GM21737 (cell line): ENCODE measurements around the gene TSEN54.

ENCODE experiments used
- ATAC-seq: cut with Tn5 transposase; IDR thresholded peaks from one replicate; pipeline ENCODE4 v1.9.1; 2021; ENCODE audit warnings: mild to moderate bottlenecking, moderate library complexity; ENCODE audit not compliant: unreplicated experiment

TSEN54 gene

DNA sequence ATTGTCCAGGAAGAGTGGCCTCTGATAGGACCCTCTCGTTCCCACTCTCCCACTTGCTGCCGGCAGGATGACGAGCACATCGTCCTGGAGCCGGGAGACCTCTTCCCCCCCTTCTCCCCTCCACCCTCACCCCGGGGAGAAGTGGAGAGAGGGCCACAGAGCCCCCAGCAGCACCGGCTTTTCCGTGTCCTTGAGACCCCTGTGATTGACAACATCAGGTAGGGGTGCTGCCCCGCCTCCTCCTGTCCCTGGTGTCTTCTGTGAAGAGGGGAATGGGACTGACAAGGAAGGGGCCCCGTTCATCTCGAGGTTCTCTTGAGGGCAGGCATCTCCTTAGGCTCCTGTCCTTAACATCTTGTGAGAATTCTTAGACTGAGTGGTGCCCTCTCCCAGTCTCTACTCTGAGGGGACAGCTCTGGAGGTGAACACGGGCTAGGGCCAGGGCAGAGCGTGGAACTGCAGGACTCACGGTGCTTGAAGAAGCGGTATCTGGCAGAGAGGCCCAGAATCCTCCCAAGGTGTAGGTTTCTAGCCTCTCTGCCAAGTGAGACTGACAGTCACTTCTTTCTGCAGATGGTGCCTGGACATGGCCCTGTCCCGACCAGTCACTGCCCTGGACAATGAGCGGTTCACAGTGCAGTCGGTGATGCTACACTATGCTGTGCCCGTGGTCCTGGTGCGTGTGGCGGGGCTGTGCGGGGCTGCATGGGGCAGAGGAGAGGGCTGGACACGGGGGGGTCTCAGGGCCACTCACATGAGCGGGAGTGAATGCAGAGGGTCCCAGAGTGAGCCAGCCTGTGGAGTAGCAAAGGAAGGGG, 27.4 kb upstream of the TSEN54 start:
- ATAC-seq = no peak

DNA sequence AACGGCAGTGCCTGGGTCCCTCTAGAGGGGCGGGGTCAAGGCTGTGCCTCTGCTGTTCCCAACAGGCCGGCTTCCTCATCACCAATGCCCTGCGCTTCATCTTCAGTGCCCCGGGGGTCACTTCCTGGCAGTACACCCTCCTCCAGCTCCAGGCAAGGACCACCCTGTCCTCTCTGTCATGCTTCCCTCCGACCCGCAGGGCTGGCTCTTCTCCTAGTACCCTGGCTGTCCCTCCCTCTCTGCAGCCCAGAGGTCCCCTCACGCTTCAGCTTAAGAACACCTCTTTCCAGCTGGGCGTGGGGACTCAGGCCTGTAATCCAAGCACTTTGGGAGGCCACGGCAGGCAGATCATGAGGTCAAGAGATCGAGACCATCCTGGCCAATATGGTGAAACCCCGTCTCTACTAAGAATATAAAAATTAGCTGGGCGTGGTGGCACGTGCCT, 26.8 kb upstream of the TSEN54 start:
- ATAC-seq = no peak

DNA sequence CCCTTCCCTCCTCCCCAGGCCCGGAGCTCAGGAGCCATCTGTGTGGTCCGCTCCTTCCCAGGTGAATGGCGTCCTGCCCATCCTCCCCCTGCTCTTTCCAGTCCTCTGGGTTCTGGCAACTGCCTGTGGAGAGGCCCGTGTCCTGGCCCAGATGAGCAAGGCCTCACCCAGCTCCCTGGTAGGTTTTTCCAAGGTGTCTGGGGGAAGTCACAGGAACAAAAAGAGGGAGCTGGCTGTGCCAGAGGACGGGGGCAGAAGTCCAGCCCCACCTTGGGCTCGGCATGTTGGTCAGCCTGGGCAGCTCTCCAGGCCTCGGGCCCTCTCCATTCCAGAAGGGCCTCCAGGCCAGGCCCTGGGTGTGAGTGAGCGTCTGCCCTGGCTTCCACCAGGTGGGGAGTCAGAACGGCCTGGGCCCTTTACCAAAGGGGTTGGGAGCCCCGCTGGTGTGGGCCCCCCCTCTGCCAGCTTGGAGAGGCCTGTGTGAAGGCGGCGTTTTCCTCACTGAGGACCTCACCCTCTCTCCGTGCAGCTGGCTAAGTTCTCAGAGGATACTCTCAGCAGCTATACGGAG, 26.1 kb upstream of the TSEN54 start:
- no peak for ATAC-seq

DNA sequence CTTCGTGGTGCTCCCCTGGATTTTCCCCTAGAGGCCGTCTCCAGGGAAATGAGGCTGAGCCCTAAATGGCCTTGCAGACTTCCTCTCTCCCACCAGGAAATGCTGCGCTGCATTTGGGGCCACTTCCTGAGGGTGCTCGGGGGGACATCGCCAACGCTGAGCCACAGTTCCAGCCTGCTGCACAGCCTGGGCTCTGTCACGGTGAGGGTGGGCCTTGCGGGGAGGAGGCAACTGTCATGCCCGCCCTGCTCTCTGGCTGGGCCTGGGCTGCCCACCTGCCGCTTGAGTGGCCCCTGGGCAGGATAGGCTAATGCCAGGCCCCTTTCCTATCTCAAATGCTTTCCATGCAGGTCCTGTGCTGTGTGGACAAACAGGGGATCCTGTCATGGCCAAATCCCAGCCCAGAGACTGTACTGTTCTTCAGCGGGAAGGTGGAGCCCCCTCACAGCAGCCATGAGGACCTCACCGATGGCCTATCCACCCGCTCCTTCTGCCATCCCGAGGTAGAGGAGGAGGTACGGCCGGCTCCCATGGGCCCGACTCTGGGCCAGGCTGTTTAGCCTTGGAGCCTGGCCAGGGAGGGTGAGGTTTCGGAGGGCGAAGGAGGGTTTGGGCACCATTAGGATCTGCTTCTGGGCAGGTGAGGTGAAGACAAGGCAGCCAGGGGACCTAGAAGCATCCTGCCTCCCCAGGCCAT, 25.2 kb upstream of the TSEN54 start:
- ATAC-seq = no peak

DNA sequence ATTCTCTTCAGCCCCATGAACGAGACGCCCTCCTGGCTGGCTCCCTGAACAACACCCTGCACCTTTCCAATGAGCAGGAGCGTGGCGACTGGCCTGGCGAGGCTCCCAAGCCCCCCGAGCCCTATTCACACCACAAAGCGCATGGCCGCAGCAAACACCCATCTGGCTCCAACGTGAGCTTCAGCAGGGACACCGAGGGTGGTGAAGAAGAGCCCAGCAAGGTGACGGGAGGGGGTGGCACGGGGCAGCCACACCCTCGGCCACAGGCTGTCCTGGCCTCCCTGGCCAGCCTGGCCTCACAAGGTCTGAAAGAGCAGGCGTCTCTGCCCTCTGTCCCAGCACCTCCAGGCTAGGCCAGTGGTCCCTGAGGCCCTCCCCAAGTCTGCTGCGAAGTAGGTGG, 24.6 kb upstream of the TSEN54 start:
- ATAC-seq = no peak

DNA sequence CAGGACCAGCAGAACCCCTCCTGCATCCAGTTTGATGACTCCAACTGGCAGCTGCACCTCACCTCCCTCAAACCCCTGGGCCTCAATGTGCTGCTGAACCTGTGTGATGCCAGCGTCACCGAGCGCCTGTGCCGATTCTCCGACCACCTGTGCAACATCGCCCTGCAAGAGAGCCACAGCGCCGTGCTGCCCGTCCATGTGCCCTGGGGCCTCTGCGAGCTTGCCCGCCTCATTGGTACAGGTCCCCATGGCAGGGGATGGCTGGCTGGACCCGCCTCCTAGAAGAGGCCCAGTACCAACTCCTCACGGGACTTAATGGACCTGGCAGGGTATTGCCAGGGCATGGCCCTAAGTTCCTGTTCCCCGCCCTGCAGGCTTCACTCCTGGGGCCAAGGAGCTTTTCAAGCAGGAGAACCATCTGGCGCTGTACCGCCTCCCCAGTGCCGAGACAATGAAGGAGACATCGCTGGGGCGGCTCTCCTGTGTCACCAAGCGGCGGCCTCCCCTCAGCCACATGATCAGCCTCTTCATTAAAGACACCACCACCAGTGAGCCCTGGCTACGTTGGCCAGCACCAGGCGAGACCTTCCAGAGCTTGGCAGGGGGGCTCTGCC, 23.7 kb upstream of the TSEN54 start:
- no peak for ATAC-seq

DNA sequence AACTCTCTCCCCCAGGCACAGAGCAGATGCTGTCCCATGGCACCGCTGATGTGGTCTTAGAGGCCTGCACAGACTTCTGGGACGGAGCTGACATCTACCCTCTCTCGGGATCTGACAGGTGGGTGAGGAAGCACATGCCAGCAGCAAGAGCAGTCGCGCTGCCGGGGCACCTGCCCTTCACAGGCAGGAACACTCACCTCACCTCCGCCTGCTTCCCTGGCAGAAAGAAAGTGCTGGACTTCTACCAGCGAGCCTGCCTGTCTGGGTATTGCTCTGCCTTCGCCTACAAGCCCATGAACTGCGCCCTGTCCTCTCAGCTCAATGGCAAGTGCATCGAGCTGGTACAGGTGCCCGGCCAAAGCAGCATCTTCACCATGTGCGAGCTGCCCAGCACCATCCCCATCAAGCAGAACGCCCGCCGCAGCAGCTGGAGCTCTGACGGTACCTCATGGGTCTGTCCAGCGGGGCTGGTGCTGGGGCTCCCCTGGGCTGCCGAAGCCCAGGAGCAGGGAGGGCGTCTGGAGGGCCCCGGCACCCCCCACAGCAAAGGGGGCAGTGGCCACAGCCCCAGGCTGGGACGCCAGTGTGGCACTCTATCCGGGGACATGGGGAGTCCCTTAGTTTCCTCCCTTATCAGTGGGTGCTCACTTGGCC, 22.7 kb upstream of the TSEN54 start:
- ATAC-seq = no peak

DNA sequence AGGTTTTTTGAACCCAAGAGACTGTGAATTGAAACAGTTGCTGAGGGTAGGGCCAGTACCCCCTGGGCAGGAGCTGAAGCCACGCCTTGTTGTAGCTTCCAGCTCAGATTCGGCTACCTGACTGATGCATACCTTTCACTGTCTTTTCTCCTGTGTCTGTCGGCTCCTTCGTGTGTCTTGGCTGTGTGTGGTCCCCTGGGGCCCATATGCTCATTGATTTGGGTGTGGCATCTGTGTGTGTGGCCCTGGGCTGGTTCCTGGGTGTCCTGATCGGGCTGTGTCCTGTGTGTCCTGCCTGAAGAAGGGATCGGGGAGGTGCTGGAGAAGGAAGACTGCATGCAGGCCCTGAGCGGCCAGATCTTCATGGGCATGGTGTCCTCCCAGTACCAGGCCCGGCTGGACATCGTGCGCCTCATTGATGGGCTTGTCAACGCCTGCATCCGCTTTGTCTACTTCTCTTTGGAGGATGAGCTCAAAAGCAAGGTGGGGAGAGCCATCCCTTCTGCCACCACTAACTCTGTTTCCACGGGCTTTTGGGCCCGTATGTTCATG, 21.9 kb upstream of the TSEN54 start:
- ATAC-seq = no peak

DNA sequence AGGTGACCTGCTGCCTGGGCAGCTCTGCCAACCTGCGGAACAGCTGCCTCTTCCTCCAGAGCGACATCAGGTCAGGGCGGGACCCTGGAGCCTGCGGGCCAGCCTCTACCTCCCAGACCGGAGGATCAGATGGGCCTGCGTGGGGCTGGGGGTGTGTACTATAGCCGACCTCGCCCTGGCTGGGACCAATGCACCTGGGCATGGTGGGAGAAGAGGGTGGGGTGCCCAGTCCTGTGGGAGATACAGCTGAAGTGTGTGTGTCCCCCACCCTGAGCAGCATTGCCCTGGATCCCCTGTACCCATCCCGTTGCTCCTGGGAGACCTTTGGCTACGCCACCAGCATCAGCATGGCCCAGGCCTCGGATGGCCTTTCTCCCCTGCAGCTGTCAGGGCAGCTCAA, 20.3 kb upstream of the TSEN54 start:
- no peak for ATAC-seq

DNA sequence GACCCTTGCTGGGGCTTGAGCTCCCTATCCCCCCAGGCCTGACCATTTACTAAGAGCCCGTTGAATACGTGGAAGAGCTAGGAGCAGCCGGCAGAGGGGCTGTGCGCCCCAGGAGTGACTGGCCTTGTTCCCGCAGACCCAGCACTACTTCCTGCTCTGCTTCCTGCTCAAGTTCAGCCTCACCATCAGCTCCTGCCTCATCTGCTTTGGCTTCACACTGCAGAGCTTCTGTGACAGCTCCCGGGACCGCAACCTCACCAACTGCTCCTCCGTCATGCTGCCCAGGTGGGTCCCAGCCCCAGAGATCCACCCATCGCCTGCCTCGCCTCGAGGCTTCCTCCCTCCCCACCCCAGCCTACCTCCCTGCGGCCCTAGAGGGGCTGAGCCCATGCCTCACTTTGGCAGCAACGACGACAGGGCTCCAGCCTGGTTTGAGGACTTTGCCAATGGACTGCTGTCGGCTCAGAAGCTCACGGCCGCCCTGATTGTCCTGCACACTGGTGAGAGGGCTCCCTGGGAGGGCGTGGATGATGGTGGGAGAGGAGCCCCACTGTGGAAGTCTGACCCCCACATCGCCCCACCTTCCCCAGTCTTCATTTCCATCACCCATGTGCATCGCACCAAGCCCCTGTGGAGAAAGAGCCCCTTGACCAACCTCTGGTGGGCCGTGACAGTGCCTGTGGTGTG, 18.1 kb upstream of the TSEN54 start:
- ATAC-seq = no peak

DNA sequence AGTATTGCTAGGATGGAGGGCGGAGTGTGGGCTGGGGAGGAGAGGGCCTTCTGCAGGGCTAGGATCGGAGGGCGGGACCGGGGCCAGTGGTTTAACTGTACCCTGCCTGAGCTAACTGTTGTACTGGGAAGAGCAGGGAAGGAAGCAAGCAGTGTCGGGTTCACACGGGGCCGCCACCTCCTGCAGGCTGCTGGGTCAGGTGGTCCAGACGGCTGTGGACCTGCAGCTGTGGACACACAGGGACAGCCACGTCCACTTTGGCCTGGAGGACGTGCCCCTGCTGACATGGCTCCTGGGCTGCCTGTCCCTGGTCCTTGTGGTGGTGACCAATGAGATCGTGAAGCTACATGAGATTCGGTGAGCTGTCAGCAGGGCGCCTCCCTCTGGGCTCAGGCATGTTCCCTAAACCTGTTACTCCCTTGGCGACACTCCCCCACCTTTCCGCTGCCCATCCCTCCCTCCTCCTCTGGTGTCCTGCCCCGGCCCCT, 17.6 kb upstream of the TSEN54 start:
- no peak for ATAC-seq

DNA sequence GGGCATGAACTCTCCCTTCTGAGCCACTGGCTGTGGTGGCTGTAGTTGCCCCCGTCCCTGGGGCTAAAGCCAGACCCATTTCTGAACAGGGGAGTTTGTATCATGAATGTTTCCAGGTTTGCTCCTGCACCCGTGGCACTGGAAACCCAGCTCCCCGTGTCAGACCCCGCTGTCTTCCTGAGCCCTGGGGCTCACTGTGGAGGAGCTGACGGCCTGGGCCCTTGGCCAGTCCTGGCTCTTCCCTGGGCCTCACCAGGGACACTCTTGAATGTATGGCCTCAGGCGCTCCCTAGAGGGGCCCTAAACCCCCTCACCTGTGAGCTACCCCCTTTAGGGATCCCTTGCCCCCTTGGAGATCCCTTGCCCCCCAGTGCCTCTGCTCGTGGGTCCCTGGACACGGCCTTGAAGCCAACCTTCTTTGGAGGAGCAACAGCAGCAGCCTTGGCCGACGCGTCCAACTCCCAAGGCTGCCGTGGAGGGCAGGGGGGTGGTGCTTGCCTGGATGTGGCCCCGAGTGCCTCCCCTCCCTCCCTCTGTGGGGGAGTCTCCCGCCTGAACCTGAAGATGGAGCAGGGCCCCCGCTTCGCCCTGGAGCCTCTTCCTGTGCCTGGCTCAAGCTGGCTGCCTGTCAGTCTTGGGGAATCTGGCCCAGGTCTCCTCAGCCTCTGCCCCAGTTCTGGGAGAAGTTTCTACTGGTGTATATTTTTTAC, 16.9 kb upstream of the TSEN54 start:
- ATAC-seq = no peak

DNA sequence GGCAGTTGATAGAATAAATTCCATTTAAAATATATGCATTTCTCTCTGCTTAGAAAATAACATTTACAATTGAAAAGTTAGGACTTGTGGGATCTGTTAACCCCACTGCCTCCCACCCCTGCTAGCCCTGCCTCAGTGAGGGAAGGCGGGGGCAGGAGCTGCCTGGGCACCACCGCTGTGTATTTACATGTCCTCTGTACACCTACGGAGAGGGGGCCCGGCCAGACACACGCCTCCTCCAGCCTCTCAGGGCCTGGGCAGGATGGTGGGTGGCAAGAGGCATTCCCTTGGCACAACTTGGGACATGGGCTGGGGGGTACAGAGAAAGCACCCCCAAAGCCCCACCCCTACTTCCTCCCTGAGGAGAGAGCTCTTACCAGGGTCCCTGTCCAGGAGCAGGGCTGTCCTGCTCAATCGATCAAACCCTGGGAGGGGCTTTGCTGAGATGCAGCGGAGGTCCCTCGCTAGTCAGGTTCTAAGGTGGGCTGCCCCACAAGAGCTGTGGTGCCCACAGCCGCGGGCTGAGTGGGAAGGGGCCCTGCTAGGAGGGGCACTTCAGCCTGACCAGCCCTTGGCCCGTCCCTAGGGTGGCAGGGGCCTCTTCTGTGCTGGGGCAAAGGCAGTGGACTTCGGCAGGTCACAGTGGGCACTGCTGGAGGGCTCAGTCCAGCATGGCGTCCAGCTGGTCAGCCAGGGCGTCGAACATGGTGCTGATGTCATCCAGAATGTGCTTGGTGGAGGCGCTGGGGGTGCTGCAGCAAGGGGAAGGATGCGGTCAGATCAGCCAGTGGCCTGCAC, 15.7 kb upstream of the TSEN54 start:
- no peak for ATAC-seq

DNA sequence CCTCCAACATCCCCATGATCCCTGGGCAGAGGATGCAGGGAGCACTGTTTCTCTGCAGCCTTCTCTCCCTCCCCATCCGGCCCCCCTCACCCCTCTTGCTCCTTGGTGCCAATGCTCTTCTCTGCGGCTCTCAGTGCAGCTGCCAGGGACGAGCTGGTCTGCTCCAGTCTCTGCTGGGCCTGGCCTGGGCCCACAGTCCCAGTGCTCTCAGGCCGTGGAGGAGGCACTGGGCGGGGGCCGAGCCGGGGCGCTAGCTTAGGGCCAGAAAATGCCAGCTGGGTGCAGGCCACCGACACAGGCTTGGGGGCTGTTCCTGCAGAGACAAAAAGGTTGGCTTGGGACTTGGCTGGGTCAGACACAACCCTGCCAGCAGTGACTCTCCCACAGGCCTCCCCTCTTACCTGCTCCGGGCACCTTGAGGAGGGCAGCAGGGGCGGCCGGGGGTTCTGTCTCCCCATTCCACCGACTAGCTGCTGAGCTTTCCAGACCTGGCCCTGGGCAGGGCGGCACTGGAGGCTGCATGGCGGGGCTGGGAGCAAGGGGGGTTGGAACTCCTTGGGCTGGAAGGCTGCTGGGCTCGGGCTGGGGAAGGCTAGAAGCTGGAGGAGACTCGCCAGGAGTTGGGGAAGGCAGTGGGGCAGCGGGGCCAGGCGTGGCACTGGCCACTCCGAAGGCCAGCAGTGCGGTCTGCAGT, 14.8 kb upstream of the TSEN54 start:
- ATAC-seq = no peak

DNA sequence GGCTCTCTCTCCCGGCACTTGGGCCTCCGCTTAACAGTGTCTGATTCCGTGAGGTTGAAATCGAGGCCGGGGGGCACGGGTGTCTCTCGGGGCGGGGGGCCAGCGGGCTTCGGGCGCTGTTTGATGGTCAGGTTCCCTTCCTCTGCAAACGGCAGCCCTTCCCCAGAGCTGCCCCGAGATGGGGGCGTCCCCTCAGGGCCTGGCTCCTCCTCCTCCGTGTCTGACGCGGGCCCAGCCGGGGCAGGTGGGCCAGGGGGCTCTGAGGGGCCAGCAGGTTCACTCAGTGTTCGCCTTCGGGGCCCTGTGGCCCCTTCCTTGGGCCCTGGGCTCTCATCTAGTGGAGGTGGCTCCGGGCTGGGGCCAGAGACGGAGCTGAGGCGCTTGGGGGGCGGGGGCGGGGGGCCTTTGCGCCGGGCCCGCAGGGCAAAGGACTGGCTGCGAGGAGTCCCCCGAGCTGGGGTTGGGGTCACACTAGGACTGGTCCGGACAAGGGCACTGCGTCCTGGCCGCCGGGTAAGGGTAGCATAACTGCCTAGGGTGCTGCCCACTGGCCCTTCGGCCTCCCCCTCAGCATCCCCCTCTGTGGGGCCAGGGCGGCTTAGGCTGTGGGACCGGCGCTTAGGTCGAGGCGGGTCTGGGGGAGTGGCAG, 14.1 kb upstream of the TSEN54 start:
- no peak for ATAC-seq

DNA sequence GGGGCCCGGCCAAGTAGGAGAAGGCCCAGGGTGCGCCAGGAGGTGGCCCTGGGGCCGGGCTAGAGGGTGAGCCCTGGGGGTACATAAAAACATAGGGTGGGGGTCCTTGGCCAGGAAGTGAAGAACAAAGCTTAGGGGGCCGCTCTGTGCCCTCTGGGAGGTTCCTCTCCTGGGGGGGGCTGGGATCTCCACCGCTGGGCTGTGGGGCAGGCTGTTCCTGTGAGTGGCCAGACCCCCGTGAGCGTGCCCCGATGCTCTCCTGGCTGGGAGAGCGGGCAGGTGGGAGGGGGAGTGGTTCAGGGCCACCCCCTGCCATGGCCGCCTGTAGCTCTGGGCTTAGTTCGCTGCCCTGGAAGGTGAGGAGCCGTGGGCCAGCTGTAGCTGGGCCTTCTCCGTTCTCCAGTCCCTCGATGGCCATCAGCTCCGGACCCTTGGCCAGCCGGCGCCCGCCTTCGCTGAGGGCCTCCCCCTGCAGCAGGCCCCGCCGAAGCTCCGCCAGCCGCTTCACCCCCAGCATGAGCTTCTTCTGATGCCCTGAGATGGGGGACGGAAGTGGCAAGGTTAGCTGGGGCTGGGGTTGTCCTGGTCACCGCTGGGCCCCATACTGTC, 13.5 kb upstream of the TSEN54 start:
- ATAC-seq = no peak

DNA sequence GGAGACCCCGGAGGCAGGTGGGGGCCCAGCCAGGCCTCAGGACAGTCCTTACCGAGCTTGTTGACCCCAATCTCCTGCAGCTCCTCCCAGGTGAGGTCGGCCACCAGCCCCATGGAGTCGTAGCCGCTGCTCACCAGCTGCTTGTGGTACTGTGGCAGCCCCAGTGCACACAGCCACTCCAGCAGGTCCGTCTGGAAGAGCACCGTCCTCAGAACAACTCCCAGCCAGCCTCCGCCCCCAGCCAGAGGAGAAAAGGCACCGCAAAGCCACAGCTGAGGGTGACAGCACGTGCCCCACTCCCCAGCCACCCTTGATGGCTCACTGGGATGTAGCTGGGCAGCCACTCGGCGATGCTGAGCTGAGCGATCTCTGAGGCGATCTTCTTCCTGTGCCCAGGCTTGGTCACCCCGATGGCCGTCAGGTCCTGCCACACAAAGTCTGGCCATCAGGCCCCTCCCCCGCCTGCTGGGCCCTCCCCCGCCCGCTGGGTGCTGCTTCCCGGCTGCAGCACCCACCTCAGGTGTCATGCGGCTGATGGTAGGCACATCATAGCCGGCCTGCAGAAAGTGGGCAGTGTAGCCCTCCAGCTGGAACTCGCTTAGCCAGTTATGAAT, 12.9 kb upstream of the TSEN54 start:
- no peak for ATAC-seq
